GM19452 (cell line): ENCODE measurements around the gene VPS41.
A peak's percentile ranks its signal among the peaks of the same experiment; 100 is the strongest.

Experiments
- ATAC-seq: cut with Tn5 transposase; IDR thresholded peaks from one replicate; pipeline ENCODE4 v1.9.1; 2021; ENCODE audit not compliant: unreplicated experiment

VPS41 gene

GRCh38 chr7:38907066-38907465 is 1.9 kb downstream of the VPS41 start:
- ATAC-seq: no peak

- peak; percentile 41 for ATAC-seq
Observed at GRCh38 chr7:38905056-38905759, 3.8 kb downstream of the VPS41 start.

DNA sequence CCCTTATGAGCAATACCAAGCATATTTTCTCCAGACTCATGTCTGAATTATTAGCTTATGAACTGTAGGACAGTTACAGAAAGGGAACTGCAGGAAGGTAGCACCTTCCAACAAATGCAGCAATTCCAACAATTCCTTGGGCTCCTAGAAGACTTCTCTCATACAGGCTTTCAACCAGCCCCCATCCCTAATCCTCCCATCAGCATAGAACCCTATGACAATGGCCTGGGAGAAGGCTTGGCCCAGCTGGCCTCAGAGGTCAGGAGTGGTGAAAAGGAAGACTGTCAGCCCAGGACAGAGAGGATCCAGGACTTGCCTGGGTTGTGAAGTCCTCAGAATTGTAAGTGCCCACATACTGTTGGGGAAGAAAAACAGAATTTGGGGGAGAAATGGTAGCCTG is 5.9 kb downstream of the VPS41 start:
- no peak for ATAC-seq

- ATAC-seq: no peak
Observed at GRCh38 chr7:38902449-38902848, 6.5 kb downstream of the VPS41 start.

DNA sequence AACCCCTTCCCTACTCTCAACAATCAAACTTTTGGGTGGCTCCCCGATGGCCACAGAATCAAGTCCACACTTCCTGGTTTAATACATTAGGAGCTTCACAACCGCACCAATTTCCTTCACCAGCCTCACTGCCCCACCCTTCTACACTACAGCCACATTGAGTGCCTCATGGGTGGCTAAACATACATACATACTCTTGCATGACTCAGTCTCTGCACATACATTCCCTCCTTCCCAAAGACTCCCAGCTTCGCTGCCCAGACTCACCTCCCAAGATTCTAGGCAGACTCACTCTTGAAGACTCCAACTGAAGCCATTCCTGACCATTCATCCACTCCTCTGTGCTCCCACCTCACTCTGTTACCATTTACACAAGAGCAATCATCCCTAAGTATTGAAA is 15.9 kb downstream of the VPS41 start:
- ATAC-seq: no peak

GRCh38 chr7:38890597-38890996 is 18.4 kb downstream of the VPS41 start:
- no peak for ATAC-seq

DNA sequence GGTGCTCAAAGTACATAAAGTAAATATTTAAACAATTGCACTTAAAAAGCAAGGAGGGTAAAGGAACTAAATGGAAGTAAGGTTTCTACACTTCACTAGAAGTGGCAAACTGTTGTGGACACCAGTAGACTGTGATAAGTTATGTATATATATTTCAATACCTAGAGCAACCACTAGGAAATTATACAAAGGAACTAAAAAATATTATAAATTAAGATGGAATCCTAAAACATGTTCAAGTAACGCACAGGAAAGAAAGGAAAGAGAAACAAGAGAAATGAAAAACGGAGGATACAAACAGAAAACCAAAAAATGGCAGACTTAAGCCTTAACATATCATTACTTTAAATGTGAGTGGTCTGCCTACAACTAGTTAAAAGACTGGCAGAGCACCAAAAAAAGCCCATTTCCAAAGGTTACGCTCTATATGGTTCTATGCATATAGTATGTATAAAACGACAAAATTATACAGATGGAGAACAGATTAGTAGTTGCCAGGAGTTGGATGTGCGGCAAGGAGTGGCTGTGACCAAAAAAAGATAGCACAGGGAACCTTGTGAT is 19.0 kb downstream of the VPS41 start:
- no peak for ATAC-seq

GRCh38 chr7:38889079-38889478 is 19.9 kb downstream of the VPS41 start:
- no peak for ATAC-seq

DNA sequence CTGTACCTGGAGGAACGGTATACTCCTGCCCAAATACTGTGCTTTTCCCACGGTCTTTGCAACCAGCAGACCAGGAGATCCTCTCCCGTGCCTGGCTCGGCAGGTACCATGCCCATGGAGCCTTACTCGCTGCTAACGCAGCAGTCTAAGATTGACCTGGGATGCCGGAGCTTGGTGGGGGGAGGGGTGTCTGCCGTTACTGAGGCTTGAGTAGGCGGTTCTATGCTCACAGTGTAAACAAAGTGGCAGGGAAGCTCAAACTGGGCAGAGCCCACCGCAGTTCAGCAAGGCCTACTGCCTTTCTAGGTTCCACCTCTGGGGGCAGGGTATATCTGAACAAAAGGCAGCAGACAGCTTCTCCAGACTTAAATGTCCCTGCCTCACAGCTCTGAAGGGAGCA is 22.7 kb downstream of the VPS41 start:
- no peak for ATAC-seq

GRCh38 chr7:38883706-38884105 is 25.3 kb downstream of the VPS41 start:
- ATAC-seq: no peak

DNA sequence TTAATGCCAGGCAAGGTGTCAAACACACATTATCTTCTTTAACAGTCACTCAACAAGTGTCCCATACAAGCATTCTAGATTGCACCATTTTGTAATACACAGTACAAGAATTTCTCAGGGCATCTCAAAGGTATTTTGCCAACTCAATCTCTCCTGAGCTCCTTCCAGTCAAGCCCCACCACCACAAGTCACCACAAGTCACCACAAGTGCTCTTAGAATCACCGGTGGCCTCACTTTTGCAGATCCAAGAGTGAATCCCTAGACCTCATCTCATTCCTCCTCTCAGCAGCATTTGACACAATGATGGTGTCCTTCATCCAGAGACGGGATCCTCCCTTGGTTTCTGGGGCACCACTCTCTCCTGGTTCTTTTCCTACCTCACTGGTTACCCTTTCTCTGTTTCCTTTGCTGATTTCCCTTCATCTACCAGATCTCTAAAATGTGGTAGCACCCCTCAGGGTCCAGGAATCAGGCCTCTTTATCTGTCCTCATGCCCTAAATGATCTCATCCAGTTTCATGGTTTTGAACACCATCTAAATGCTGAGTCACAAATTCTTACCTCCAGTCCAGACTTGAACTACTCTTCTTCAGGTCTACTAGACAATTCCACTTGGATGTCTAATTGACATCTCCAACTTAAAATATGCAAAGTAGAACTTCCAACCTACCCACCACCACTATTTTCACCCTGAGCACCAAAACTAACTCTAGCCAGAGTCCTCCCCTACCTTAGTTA is 26.9 kb downstream of the VPS41 start:
- no peak for ATAC-seq

- no peak for ATAC-seq
Observed at GRCh38 chr7:38881015-38881414, 28.0 kb downstream of the VPS41 start.

- no peak for ATAC-seq
Observed at GRCh38 chr7:38880454-38880853, 28.5 kb downstream of the VPS41 start.

GRCh38 chr7:38880035-38880434 is 29.0 kb downstream of the VPS41 start:
- no peak for ATAC-seq

DNA sequence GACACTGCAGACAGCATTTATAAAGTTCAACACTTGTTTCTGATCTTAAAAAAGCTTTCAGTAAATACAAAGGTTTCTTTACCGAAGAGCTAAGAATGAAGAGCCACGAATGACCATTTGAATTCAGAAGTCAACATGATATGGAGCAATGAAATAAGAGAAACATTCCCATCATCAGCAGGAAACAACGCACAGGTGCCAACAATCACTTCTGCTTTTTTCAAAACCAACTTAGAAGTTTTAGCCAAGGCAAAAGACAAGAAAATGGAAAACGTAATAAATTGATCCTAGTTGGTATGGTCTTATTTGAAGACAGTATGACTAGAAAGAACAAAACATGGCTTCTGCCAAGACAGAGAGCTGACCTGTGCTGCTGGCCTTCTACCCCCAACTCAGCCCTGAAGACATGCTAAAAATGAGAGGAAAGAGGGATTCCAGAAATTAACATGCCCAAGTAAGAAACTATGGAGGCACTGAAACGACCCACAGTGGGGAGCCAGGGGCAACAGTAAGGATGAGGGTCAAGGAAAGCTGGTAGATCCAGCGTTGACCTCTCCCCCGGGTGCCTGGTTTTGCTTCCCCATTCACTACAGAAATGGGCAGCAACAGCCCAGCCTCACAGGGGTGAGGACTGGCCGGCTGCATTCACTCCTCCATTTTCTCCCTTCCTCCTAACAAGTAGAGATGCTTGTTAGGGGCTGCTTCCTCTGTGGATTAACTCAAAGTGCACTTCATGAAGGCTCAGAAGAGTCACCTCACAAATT is 30.1 kb downstream of the VPS41 start:
- ATAC-seq: no peak

DNA sequence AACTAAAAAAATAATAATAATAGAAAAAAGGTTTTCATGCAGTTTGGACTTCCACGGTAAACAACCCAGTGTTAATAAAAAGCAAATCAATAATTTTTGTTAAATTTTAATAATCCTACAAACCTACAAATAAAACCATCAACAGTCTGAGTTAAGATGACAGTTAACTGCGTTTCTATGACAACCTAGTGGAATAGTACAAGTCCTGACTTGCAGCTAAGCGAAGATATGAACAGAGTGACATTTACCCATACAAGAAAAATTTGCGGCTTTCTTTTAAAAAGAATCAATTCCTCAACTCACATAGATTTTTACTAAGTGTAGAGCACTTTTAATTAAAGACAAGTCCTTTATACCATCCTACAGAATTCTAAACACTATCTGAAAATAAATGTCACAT is 35.6 kb downstream of the VPS41 start:
- ATAC-seq: no peak

DNA sequence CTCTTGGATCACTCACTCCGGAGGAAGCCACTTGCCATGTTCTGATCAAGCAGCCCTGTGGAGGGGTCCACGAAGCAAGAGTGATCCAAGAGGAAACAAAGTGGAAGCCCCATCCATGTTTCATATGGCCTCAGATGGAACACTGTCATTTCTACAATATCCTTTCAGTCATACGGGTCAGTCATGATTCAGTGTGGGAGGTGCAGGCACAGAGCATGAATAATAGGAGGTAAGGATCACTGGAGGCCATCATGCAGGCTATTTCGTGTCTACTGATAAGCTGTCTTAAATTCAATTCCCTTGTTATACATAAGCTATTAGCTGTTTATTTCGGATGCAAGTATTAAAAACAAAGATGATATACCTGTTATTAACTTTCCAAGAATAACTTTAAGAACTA is 36.8 kb downstream of the VPS41 start:
- ATAC-seq: no peak

DNA sequence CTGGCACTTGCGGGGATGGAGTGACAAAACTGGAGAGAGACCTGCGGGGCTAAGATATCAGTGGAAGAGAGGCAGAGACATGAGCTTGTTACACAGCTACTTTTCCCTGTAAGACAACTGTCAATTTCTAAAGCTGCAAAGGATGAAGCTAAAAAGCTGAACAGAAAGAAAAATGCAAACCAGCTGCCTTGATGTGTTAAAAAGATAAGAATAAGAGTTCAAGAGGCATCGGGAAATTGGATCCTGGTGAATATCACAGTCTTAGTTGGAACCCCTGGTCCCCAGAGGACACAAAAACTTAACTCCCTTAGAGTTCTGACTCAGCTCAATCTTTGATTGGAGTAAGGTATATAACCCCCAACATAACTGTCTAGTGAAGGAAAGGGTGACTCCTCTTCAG is 38.8 kb downstream of the VPS41 start:
- ATAC-seq: no peak

- ATAC-seq: no peak
Observed at GRCh38 chr7:38863601-38864291, 45.2 kb downstream of the VPS41 start.

DNA sequence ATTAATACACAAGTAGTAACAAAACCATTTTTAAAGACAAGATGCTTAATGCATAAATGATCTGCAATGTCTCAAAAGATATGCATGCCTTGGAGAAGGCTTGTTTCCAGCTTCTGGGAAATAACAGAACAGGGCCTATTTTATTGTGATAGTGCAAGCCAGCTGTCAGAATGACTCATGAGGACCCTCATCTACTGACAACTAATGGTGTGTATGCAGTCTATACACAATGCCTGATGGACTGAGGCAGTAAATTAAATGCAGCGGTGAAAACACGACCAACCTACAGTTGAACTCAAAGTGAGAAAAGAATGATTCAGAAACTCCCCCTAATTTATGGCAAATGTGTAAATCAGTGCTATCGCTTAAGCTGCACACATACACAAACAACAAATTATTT is 46.3 kb downstream of the VPS41 start:
- no peak for ATAC-seq

GRCh38 chr7:38858259-38858884 is 50.6 kb downstream of the VPS41 start:
- ATAC-seq: no peak
